Psoas muscle (tissue), 8 donors: ENCODE results near the gene TRDMT1. TPM values are rescaled to one million over a fixed set of nuclear protein-coding genes. Genes with fewer than 3 reads are reported as not detected.

ENCODE experiments used
- ATAC-seq, 4 donors: fragments of 200-7000 bp; cut with Tn5 transposase; one replicate each; pipeline ENCODE4 v1.9.1; 2020; ENCODE audit warnings: moderate library complexity in 3 of 4, mild to moderate bottlenecking in 2 of 4
- DNase-seq, 2 donors: peaks; one replicate each; pipeline ENCODE4 v3.0.0-alpha.2; 2020
- H3K27ac ChIP-seq: fragments of 200-600 bp; one replicate; pipeline ENCODE4 v1.8.0; 2022
- H3K27me3 ChIP-seq, 3 donors: fragments of 200-600 bp in 1 of 3; one replicate each; pipeline versions ENCODE4 v1.6.1 to v1.8.0; 2013 to 2022; ENCODE audit warnings: low read length in 2 of 3, mild to moderate bottlenecking in 2 of 3, moderate library complexity in 1 of 3; ENCODE audit not compliant: insufficient read depth in 3 of 3
- H3K36me3 ChIP-seq, 2 donors: fragments of 200-600 bp in 1 of 2; one replicate each; pipeline versions ENCODE4 v1.6.1 to v1.8.0; 2013 to 2022; ENCODE audit warnings: low read depth in 1 of 2, mild to moderate bottlenecking in 1 of 2, moderate library complexity in 1 of 2; ENCODE audit not compliant: insufficient read depth in 1 of 2
- H3K4me1 ChIP-seq: fragments of 200-600 bp; one replicate; pipeline ENCODE4 v1.8.0; 2022
- H3K4me3 ChIP-seq: fragments of 200-600 bp; one replicate; pipeline ENCODE4 v1.8.0; 2022; ENCODE audit warnings: mild to moderate bottlenecking
- H3K9me3 ChIP-seq: fragments of 200-600 bp; one replicate; pipeline ENCODE4 v1.8.0; 2022
- WGBS, 3 donors: extraction: QIAGEN DNeasy Blood & Tissue Kit; methylation state at CpG; one replicate each; pipeline versions ENCODE4 v1.1.6 to v1.1.7; 2013; 5-methylcytosine and 5-hydroxymethylcytosine counted together
- intact Hi-C, 2 donors: fragments of 100-400 bp; cut with DNase I; formaldehyde crosslinking; loops; one replicate each; pipeline versions ENCODE4 v1.11.0 to v1.14.2; 2022
- polyA plus RNA-seq, 3 donors: library from polyadenylated mRNA; stranded (reverse); fragments of 200-250 nt; gene quantifications; one replicate each; pipeline ENCODE4 v1.2.3, GENCODE V29; 2013
- total RNA-seq, 4 donors: library from RNA; stranded (reverse); fragmentation: NEBNext Ultra II Directional in 2 of 4; extraction: Animal tissue kit (Norgen Biotek cat#: 25700) in 2 of 4; gene quantifications; one replicate each; pipeline versions ENCODE4 v1.2.1 to v1.2.4, GENCODE V29; 2021 to 2023
- TF ChIP-seq, protein P1 (sequence below): fragments of 200-600 bp; IDR thresholded peaks from one replicate; pipeline ENCODE4 v1.8.0; 2022; ENCODE audit warnings: antibody characterized with exemption
- donor health status: healthy with polysubstance abuse.
- donor health status: DM: no; HTN: no; CAD: no; lungs with moderate emphysema.
- donor health status: Bipolar disorder and iron deficiency.
- donor health status: healthy.
- donor health status: DM: yes; HTN: yes; CAD: no.
- donor health status: DM: no; HTN: no; CAD: no.
- donor health status: DM: no; HTN: no; CAD: no.
- donor health status: DM: yes; HTN: yes; CAD: no.

TRDMT1 gene
- total and polyA plus RNA-seq, 7 donors = 0.49 to 2.7 (median 2.3) TPM

DNA sequence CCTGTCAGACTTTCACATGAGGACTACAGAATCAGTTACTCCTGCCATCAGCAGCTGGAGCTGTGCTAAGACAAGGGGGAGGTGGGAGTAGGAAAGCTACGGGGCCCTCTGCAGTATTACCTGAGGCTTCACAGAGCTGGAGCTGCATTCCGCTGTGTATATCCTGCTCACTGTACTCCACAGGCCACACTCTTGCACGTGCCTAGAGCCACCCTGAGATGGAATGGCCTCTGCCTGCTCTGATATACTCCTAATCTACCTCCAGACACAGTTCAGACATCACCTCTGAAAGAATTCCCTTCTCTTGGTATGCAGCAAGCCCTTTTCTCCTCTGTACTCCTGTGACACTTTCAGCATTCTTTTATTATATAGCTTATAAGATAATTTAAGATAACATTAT lies 34.8 kb downstream of the TRDMT1 start:
- no peak for DNase-seq
- H3K9me3 ChIP-seq = no peaks in the 10 kb centered on the region
- H3K27ac ChIP-seq = no peak overlapping the region
- no peak overlapping the region for H3K4me3 ChIP-seq
- H3K27me3 ChIP-seq = no peaks in the 10 kb centered on the region
- no peaks in the 10 kb centered on the region for H3K36me3 ChIP-seq
- WGBS, 3 donors = 72 to 86% (median 80%) methylated on average over 3 of the region's 3 CpGs
- TF ChIP-seq, protein P1, sequence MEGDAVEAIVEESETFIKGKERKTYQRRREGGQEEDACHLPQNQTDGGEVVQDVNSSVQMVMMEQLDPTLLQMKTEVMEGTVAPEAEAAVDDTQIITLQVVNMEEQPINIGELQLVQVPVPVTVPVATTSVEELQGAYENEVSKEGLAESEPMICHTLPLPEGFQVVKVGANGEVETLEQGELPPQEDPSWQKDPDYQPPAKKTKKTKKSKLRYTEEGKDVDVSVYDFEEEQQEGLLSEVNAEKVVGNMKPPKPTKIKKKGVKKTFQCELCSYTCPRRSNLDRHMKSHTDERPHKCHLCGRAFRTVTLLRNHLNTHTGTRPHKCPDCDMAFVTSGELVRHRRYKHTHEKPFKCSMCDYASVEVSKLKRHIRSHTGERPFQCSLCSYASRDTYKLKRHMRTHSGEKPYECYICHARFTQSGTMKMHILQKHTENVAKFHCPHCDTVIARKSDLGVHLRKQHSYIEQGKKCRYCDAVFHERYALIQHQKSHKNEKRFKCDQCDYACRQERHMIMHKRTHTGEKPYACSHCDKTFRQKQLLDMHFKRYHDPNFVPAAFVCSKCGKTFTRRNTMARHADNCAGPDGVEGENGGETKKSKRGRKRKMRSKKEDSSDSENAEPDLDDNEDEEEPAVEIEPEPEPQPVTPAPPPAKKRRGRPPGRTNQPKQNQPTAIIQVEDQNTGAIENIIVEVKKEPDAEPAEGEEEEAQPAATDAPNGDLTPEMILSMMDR = no peak
- no peak for ATAC-seq
- intact Hi-C loops = no loop called here
- H3K4me1 ChIP-seq = no peaks in the 10 kb centered on the region

DNA sequence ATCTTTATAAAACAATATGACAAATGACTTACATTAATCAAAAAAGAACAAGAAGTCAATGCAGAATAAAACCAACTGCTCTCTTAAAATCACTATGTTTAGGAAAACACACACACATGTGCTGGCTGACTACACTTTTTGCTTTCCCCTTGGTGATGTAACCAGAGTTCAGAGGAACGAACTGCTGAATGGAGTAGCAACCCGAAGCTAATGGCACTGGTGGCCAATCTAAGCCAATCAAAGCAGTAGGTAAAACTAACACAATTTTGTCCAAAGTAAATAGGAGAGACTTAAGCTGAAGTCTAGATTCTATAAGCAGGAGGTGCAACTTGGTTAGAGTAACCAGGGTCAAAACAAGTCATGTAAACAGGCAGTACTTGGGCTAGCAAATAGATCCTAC lies 38.6 kb downstream of the TRDMT1 start:
- intact Hi-C loops = no loop called here
- no peak overlapping the region for H3K27ac ChIP-seq
- no peak for DNase-seq
- H3K36me3 ChIP-seq = no peaks in the 10 kb centered on the region
- H3K27me3 ChIP-seq = no peaks in the 10 kb centered on the region
- H3K9me3 ChIP-seq = no peaks in the 10 kb centered on the region
- no peaks in the 10 kb centered on the region for H3K4me1 ChIP-seq
- WGBS, 3 donors = 66 to 79% (median 68%) methylated on average over 2 of the region's 2 CpGs
- no peak overlapping the region for H3K4me3 ChIP-seq
- TF ChIP-seq, protein P1 = no peak
- no peak for ATAC-seq

DNA sequence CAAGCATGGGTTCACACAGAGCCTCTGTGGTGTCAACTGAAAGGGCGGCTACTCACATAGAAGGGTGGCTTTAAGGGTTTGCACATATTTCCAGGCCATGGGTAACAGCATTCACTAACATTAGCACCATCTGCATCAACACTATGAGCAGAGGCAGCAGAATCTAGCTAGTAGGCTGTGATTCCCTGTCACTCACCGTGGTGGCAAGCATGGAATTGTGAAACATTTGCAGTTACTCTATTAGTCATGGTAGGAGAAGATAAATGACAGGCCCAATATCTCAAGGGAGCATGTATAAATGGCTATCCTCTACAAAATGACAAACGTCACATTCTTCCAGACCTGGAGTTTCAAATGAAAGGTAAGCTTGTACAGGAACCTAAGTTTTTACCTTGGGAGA lies 39.7 kb downstream of the TRDMT1 start:
- TF ChIP-seq, protein P1 = no peak
- Histone ChIP-seq H3K9me3 (no peaks in the 10 kb centered on the region), H3K4me1 (no peaks in the 10 kb centered on the region), H3K4me3 (no peak overlapping the region), H3K27ac (no peak overlapping the region), H3K36me3 (no peaks in the 10 kb centered on the region), H3K27me3 (no peaks in the 10 kb centered on the region)
- ATAC-seq = no peak
- intact Hi-C loops = no loop called here
- DNase-seq = no peak
- 59 to 75% (median 59%) methylated on average over 3 of the region's 3 CpGs for WGBS, 3 donors

DNA sequence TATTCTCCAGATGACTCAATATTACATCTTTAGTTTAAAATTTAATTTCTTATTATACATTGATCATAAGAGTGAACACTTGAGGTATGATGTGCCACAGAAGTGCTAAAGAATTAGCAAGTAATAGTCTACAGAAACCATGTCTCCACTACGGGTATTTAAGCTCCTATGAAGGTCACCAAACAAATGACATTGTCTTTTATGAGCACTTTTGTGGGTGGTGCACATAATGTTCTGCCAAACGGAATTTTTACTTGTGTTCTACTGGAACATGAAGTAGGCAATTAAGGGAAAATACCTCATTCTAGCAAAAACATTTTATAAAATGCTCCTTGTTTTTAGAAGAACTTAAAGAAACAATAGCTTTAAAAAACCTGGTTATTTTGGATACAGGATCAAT lies 44.4 kb downstream of the TRDMT1 start:
- Histone ChIP-seq H3K4me3 (no peak overlapping the region), H3K27ac (no peak overlapping the region), H3K9me3 (no peaks in the 10 kb centered on the region), H3K27me3 (no peaks in the 10 kb centered on the region), H3K4me1 (no peaks in the 10 kb centered on the region), H3K36me3 (peaks cover 0 to 5% of the 10 kb centered on the region in 2 donors)
- intact Hi-C loops = no loop called here
- TF ChIP-seq, protein P1 = no peak
- no peak for DNase-seq
- no peak for ATAC-seq
- 57 to 74% (median 65%) methylated on average over 2 of the region's 2 CpGs for WGBS, 3 donors

DNA sequence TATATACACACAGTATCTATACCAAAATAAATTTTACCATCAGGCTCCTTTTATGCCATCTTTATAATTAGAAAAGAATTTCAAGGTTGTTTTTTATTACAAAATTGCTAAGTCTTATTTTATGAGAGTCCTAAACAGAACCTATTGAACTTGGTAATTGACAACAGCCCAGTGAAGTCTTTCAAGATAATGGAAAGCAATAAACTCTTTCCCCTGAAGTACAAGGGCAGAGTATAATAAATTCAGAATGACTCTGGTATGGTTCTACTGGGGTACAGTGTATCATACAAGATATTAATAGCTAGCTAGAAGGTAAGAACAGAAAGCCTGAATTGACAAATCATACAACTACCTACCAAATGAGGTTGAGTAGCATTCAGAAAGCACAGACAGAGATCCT lies 45.6 kb downstream of the TRDMT1 start:
- Histone ChIP-seq H3K9me3 (no peaks in the 10 kb centered on the region), H3K4me3 (no peak overlapping the region), H3K27ac (no peak overlapping the region), H3K27me3 (no peaks in the 10 kb centered on the region), H3K4me1 (no peaks in the 10 kb centered on the region), H3K36me3 (peaks cover 0 to 5% of the 10 kb centered on the region in 2 donors)
- intact Hi-C loops = no loop called here
- ATAC-seq (no peak), DNase-seq (no peak)
- TF ChIP-seq, protein P1 = no peak
